Esophagus squamous epithelium (tissue), 4 donors: ENCODE results near the gene ANKRD9.

ENCODE experiments used
- POLR2A ChIP-seq, 4 donors: fragments of 450-650 bp; IDR thresholded peaks; one replicate each; pipeline ENCODE4 v1.6.1; 2017; ENCODE audit warnings: antibody characterized with exemption in 4 of 4, mild to moderate bottlenecking in 4 of 4, moderate library complexity in 3 of 4
- TF ChIP-seq, protein P1 (sequence below), 6 experiments: fragments of 450-650 bp in 4 of 6; fragments of 200-600 bp in 2 of 6; sonication (generic) in 2 of 6; IDR thresholded peaks; one replicate each; pipeline ENCODE4 v1.5.1; 2016 to 2019; ENCODE audit warnings: antibody characterized with exemption in 6 of 6, mild to moderate bottlenecking in 4 of 6, moderate library complexity in 4 of 6

DNA sequence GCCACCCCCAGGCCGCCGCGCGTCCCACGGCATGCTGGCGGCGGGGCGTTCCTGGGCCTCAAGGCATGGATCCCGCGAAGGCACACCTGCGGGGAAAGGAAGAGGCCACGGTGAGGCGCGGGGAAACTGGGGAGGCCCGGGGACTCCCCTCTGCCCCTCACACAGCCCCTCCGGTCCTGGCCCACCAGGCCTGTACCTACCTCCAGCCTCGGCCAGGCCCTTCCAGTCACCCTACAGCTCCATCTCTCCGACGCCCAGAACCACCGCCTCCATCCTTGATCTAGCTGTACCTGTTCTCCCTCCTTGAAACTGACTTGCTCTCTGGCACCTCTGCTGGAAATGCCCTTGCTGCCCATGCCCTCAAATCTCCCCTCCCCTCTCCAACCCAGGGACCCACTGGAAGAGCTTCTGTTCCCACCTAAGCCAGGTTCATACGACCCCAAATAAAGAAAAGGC, 1.7 kb downstream of the ANKRD9 start:
- TF ChIP-seq, protein P1, sequence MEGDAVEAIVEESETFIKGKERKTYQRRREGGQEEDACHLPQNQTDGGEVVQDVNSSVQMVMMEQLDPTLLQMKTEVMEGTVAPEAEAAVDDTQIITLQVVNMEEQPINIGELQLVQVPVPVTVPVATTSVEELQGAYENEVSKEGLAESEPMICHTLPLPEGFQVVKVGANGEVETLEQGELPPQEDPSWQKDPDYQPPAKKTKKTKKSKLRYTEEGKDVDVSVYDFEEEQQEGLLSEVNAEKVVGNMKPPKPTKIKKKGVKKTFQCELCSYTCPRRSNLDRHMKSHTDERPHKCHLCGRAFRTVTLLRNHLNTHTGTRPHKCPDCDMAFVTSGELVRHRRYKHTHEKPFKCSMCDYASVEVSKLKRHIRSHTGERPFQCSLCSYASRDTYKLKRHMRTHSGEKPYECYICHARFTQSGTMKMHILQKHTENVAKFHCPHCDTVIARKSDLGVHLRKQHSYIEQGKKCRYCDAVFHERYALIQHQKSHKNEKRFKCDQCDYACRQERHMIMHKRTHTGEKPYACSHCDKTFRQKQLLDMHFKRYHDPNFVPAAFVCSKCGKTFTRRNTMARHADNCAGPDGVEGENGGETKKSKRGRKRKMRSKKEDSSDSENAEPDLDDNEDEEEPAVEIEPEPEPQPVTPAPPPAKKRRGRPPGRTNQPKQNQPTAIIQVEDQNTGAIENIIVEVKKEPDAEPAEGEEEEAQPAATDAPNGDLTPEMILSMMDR (IDR thresholded peaks at IDR 0.05) = peak in 2 of 6 experiments; percentile 20 to 53
- TF ChIP-seq POLR2A (IDR thresholded peaks at IDR 0.05) = no peak
